Measurements from ENCODE around the gene CFTR.
A peak's percentile ranks its signal among the peaks of the same experiment; 100 is the strongest.
"Not testable (repeated sequence)": the region's sequence is repeated elsewhere in the genome, so short reads cannot be mapped to it uniquely, and the experiment has no call there.

CFTR gene

GRCh38 chr7:117458977-117459583 is 20.7 kb upstream of the CFTR start:
- DNase-seq (ENCODE audit: low spot score), result peak; percentile 23
- peak; percentile 49 for TF ChIP-seq CTCF (IDR thresholded peaks at IDR 0.05; ENCODE audit: extremely low read depth, insufficient read depth, missing control alignments)
- in situ Hi-C loops (cut with MboI; ENCODE audit: low pct_unique_long_range_greater_than_20kb, low sequenced_read_pairs, unreplicated experiment), result loop anchor here (25.0 kb wide), 1 partner anchor 253 kb away; no protein-coding TSS in a partner anchor

- no peak for TF ChIP-seq CTCF (IDR thresholded peaks at IDR 0.05; ENCODE audit: extremely low read depth, insufficient read depth, missing control alignments)
- no peak for DNase-seq (ENCODE audit: low spot score)
- in situ Hi-C loops (cut with MboI; ENCODE audit: low pct_unique_long_range_greater_than_20kb, low sequenced_read_pairs, unreplicated experiment), result loop anchor here (25.0 kb wide), 1 partner anchor 253 kb away; no protein-coding TSS in a partner anchor
Observed at GRCh38 chr7:117459735-117460134, 20.1 kb upstream of the CFTR start.

GRCh38 chr7:117460815-117461214 is 19.0 kb upstream of the CFTR start:
- in situ Hi-C loops (cut with MboI; ENCODE audit: low pct_unique_long_range_greater_than_20kb, low sequenced_read_pairs, unreplicated experiment), result loop anchor here (25.0 kb wide), 1 partner anchor 251 kb away; no protein-coding TSS in a partner anchor
- not testable (repeated sequence) for DNase-seq (ENCODE audit: low spot score)

GRCh38 chr7:117468174-117468573 is 11.7 kb upstream of the CFTR start:
- in situ Hi-C loops (cut with MboI; ENCODE audit: low pct_unique_long_range_greater_than_20kb, low sequenced_read_pairs, unreplicated experiment), result loop anchor here (25.0 kb wide), 1 partner anchor 244 kb away; no protein-coding TSS in a partner anchor
- TF ChIP-seq CTCF (IDR thresholded peaks at IDR 0.05; ENCODE audit: extremely low read depth, insufficient read depth, missing control alignments), result no peak
- DNase-seq (ENCODE audit: low spot score), result no peak

GRCh38 chr7:117470777-117471176 is 9.0 kb upstream of the CFTR start:
- no peak for TF ChIP-seq CTCF (IDR thresholded peaks at IDR 0.05; ENCODE audit: extremely low read depth, insufficient read depth, missing control alignments)
- peak; percentile 19 for DNase-seq (ENCODE audit: low spot score)
- in situ Hi-C loops (cut with MboI; ENCODE audit: low pct_unique_long_range_greater_than_20kb, low sequenced_read_pairs, unreplicated experiment), result loop anchor here (25.0 kb wide), 1 partner anchor 242 kb away; no protein-coding TSS in a partner anchor

GRCh38 chr7:117472335-117472734 is 7.5 kb upstream of the CFTR start:
- in situ Hi-C loops (cut with MboI; ENCODE audit: low pct_unique_long_range_greater_than_20kb, low sequenced_read_pairs, unreplicated experiment), result loop anchor here (25.0 kb wide), 1 partner anchor 240 kb away; no protein-coding TSS in a partner anchor
- DNase-seq (ENCODE audit: low spot score), result no peak
- TF ChIP-seq CTCF (IDR thresholded peaks at IDR 0.05; ENCODE audit: extremely low read depth, insufficient read depth, missing control alignments), result no peak

GRCh38 chr7:117476557-117477215 is 3.1 kb upstream of the CFTR start:
- in situ Hi-C loops (cut with MboI; ENCODE audit: low pct_unique_long_range_greater_than_20kb, low sequenced_read_pairs, unreplicated experiment), result no loop called here
- DNase-seq (ENCODE audit: low spot score), result no peak
- TF ChIP-seq CTCF (IDR thresholded peaks at IDR 0.05; ENCODE audit: extremely low read depth, insufficient read depth, missing control alignments), result no peak
